IPS-NIHi7 (cell line): ENCODE data around the gene ANAPC16.
"Not testable (repeated sequence)": the region's sequence is repeated elsewhere in the genome, so short reads cannot be mapped to it uniquely, and the experiment has no call there.

Experiments used
- DNase-seq: peaks from one replicate; pipeline ENCODE4 v3.0.0; 2012; ENCODE audit warnings: mixed read lengths; ENCODE audit errors: extremely low spot score

The ANAPC16 gene

DNA sequence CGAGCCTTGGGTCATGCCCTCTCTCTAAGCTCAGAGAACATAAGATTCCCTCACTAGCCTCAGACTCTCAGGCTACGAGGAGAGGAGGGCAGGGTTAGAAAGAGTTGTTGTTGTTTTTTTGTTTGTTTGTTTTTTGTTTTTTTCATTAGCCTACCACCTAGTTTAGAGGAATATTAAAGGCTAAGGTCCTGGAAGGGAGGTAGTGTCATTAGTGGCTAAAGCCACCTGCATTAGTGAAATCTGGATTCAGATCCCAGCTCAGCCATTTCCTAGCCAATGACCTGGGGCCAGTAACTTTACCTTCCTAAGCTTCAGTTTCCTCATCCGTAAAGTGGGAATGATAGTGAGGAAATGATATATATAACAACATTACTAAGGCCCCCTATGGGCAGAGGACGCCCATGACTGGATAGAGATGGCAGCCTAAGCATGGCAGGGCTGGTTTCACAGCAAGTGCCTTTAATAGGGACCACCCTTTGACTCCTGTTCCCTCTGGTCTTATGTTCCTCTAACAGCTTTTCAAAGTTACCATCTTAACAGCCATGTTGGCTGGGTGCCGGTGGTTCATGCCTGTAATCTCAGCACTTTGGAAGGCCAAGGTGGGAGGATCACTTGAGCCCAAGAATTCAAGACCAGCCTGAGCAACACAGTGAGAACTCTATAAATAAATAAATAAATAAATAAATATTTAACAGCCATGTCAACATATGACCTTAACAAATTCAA is 63.0 kb downstream of the ANAPC16 start:
- no peak for DNase-seq

DNA sequence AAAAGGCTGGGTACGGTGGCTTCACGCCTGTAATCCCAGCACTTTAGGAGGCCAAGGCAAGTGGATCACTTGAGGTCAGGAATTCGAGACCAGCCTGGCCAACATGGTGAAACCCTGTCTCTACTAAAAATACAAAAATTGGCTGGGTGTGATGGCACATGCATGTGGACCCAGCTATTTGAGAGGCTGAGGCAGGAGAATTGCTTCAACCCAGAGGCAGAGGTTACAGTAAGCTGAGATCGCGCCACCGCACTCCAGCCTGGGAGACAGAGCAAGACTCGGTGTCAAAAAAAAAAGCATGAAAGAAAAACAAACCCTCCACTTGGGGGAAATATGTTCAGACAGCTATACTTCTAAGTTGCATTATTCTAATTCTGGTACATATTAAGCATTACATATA is 63.8 kb downstream of the ANAPC16 start:
- not testable (repeated sequence) for DNase-seq

- no peak for DNase-seq
These were observed 67.3 kb downstream of the ANAPC16 start for GRCh38 chr10:72283131-72283530.
